Activated T-helper 1 cell treated with anti-CD3 and anti-CD28 coated beads, Interleukin-12 subunit alpha, Interleukin-12 subunit beta, Interleukin-2, Interleukin-4 antibody, amounts not matched to agents 30 ng/mL and 10 ng/mL and 1 ng/mL, durations not matched to agents 14 hours and 24 hours and 36 hours (primary cell): ENCODE data around the gene NUP214. TPM values are rescaled to one million over a fixed set of nuclear protein-coding genes. Genes with fewer than 3 reads are reported as not detected.
"Not testable (repeated sequence)": the region's sequence is repeated elsewhere in the genome, so short reads cannot be mapped to it uniquely, and the experiment has no call there.

ENCODE experiments used
- DNase-seq: peaks from one replicate; pipeline ENCODE4 v3.0.0; 2021; ENCODE audit warnings: low spot score
- H3K27ac Mint-ChIP-seq: one replicate; pipeline ENCODE4 v1.8.0; 2021; ENCODE audit warnings: mild to moderate bottlenecking, mixed read lengths
- H3K27me3 Mint-ChIP-seq: one replicate; pipeline ENCODE4 v1.8.0; 2022; ENCODE audit warnings: mild to moderate bottlenecking, moderate library complexity, mixed read lengths; ENCODE audit not compliant: insufficient read depth
- H3K36me3 Mint-ChIP-seq: one replicate; pipeline ENCODE4 v1.8.0; 2021; ENCODE audit warnings: low read depth, mixed read lengths
- H3K4me1 Mint-ChIP-seq: one replicate; pipeline ENCODE4 v1.8.0; 2021; ENCODE audit warnings: low read depth, mixed read lengths
- H3K4me3 Mint-ChIP-seq: one replicate; pipeline ENCODE4 v1.8.0; 2021; ENCODE audit warnings: mild to moderate bottlenecking, moderate library complexity, mixed read lengths
- H3K9me3 Mint-ChIP-seq: one replicate; pipeline ENCODE4 v1.8.0; 2021; ENCODE audit warnings: mixed read lengths
- intact Hi-C: fragments of 100-400 bp; cut with micrococcal nuclease; formaldehyde crosslinking; loops from one replicate; pipeline ENCODE4 v1.15.1; 2024
- total RNA-seq: library from RNA; stranded (reverse); gene quantifications from 2 replicates; pipeline ENCODE4 v1.2.3, GENCODE V29; 2022

Gene NUP214
- total RNA-seq, 1 donor from 2014 or later, result 80.7 TPM

- H3K4me3 Mint-ChIP-seq, intact Hi-C loops, H3K9me3 Mint-ChIP-seq, H3K27ac Mint-ChIP-seq, DNase-seq, H3K36me3 Mint-ChIP-seq, H3K4me1 Mint-ChIP-seq: not testable (repeated sequence)
- H3K27me3 Mint-ChIP-seq, result peaks cover 30% of the 10 kb centered on the region
Observed at GRCh38 chr9:131099845-131100244, 25.5 kb upstream of the NUP214 start.

DNA sequence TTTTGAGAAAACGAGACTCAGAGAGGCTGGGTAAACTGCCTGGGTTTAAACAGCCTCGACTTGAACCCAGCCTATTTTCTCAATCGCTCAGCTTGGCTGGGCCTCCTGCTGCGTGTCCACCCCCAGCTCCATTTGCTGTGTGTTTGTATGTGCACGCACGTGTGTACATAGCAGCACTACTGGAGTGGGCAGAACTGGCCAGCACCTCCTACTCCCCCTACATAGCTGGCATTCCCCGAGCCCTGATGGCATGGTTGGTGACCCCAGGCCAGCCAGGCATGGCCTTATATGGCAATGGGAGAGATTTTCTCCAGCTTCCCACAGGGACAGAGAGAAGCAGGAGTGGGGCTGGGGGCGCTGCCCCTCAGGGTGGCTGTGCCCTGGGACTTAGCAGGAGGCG is 24.9 kb upstream of the NUP214 start:
- no peak overlapping the region for H3K4me3 Mint-ChIP-seq
- H3K27ac Mint-ChIP-seq, result no peak overlapping the region
- no peaks in the 10 kb centered on the region for H3K9me3 Mint-ChIP-seq

DNA sequence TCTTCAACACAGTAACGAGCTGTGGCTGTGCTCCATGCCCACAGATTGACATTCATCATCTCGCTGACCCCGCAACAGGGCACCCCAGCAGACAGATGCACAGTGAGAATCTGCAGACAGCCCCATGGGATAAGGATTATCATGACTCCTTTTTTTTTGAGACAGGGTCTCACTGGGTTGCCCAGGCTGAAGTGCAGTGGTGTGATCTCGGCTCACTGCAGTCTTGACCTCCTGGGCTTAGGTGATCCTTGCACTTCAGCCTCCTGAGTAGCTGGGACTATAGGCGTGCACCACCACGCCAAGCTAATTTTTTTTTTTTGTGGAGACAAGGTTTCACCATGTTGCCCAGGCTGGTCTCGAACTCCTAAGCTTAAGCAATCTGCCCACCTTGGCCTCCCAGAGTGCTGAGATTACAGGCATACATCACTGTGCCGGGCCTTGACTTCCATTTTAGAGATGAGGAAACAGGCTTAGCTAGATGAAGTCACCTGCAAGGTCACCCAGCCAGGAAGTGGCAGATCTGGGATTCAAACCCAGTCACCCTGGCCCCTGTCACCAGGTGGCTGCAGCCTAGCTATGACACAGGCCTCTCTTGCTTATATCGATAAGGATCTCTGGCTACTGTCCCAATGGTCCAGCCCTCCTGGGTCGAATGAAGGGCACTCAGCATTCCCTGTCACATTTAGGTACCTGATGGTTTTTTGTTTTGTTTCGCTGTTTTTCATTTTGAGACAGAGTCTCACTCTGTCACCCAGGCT is 24.0 kb upstream of the NUP214 start:
- Mint-ChIP-seq H3K4me3 (no peak overlapping the region), H3K27ac (no peak overlapping the region), H3K27me3 (peaks cover 19% of the 10 kb centered on the region), H3K9me3 (no peaks in the 10 kb centered on the region), H3K4me1 (peaks cover 6% of the 10 kb centered on the region), H3K36me3 (no peaks in the 10 kb centered on the region)
- intact Hi-C loops, result no loop called here
- DNase-seq, result no peak

More for the DNA sequence above, 24.9 kb upstream of the NUP214 start:
- intact Hi-C loops, result no loop called here
- Mint-ChIP-seq H3K36me3 (no peaks in the 10 kb centered on the region), H3K27me3 (peaks cover 25% of the 10 kb centered on the region), H3K4me1 (peaks cover 6% of the 10 kb centered on the region)
- DNase-seq, result no peak

DNA sequence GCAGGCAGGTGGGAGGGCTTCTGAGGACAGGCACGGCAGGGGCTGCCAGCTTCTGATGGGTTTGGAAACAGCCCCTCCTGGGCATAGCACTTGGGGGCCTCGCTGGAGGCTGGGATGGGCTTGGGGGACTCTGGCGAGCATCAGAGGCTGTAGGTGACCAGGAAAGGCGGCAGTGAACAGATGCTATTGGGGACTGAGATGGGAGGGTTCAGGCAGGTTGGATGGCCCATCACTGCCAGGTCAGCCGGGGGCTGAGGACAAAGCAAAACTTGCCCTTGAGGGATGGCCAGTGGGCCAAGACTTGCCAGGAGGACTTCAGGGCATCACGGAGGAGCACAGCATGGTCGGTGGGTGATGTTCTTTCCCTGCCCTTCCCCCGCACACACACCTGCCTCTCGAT is 22.4 kb upstream of the NUP214 start:
- H3K9me3 Mint-ChIP-seq, result no peaks in the 10 kb centered on the region
- intact Hi-C loops, result no loop called here
- H3K27me3 Mint-ChIP-seq, result peaks cover 11% of the 10 kb centered on the region
- no peaks in the 10 kb centered on the region for H3K4me1 Mint-ChIP-seq
- DNase-seq, result no peak
- no peak overlapping the region for H3K4me3 Mint-ChIP-seq
- H3K27ac Mint-ChIP-seq, result no peak overlapping the region
- H3K36me3 Mint-ChIP-seq, result no peaks in the 10 kb centered on the region

GRCh38 chr9:131103535-131103934 is 21.9 kb upstream of the NUP214 start:
- no peaks in the 10 kb centered on the region for H3K4me1 Mint-ChIP-seq
- H3K4me3 Mint-ChIP-seq, result no peak overlapping the region
- peaks cover 7% of the 10 kb centered on the region for H3K27me3 Mint-ChIP-seq
- intact Hi-C loops, result no loop called here
- DNase-seq, result no peak
- no peaks in the 10 kb centered on the region for H3K9me3 Mint-ChIP-seq
- no peaks in the 10 kb centered on the region for H3K36me3 Mint-ChIP-seq
- no peak overlapping the region for H3K27ac Mint-ChIP-seq

- intact Hi-C loops, result no loop called here
- peaks cover 3% of the 10 kb centered on the region for H3K27me3 Mint-ChIP-seq
- no peaks in the 10 kb centered on the region for H3K36me3 Mint-ChIP-seq
Observed at GRCh38 chr9:131104016-131104740, 21.2 kb upstream of the NUP214 start.

GRCh38 chr9:131105952-131106351 is 19.4 kb upstream of the NUP214 start:
- no peak overlapping the region for H3K27ac Mint-ChIP-seq
- no peaks in the 10 kb centered on the region for H3K9me3 Mint-ChIP-seq
- no peak for DNase-seq
- peaks cover 3% of the 10 kb centered on the region for H3K27me3 Mint-ChIP-seq
- intact Hi-C loops, result no loop called here
- no peaks in the 10 kb centered on the region for H3K36me3 Mint-ChIP-seq
- no peak overlapping the region for H3K4me3 Mint-ChIP-seq
- H3K4me1 Mint-ChIP-seq, result no peaks in the 10 kb centered on the region

More at GRCh38 chr9:131104016-131104740, 21.2 kb upstream of the NUP214 start:
- no peaks in the 10 kb centered on the region for H3K9me3 Mint-ChIP-seq
- no peak for DNase-seq
- no peaks in the 10 kb centered on the region for H3K4me1 Mint-ChIP-seq
- H3K4me3 Mint-ChIP-seq, result no peak overlapping the region
- H3K27ac Mint-ChIP-seq, result no peak overlapping the region

DNA sequence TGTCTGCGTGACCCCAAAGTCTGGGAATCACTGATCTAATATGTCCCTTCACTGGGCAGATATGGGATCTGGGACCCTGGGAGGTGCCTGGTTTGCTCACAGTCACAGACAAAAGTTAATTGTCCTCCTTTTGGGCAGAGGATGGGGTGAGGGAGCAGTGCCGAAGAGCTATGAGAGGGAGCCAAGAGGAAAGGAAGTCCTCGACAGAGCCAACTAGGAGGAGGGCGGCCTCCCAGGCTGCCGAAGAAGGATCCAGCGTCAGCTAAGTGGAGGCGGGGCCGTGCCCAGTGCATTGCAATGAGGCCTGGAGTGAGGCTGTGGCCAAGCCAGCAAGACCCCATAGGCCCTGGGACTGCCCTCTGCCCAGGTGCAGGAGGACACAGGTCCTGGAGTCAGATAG is 17.6 kb upstream of the NUP214 start:
- Mint-ChIP-seq H3K36me3 (no peaks in the 10 kb centered on the region), H3K4me1 (no peaks in the 10 kb centered on the region), H3K27me3 (peaks cover 3% of the 10 kb centered on the region), H3K27ac (no peak overlapping the region), H3K4me3 (no peak overlapping the region), H3K9me3 (no peaks in the 10 kb centered on the region)
- intact Hi-C loops, result no loop called here
- DNase-seq, result no peak

GRCh38 chr9:131111186-131111853 is 14.1 kb upstream of the NUP214 start:
- H3K4me3 Mint-ChIP-seq, result no peak overlapping the region
- no peaks in the 10 kb centered on the region for H3K36me3 Mint-ChIP-seq
- peaks cover 2% of the 10 kb centered on the region for H3K27me3 Mint-ChIP-seq
- H3K27ac Mint-ChIP-seq, result no peak overlapping the region
- intact Hi-C loops, result no loop called here
- H3K4me1 Mint-ChIP-seq, result no peaks in the 10 kb centered on the region
- no peaks in the 10 kb centered on the region for H3K9me3 Mint-ChIP-seq
- no peak for DNase-seq

DNA sequence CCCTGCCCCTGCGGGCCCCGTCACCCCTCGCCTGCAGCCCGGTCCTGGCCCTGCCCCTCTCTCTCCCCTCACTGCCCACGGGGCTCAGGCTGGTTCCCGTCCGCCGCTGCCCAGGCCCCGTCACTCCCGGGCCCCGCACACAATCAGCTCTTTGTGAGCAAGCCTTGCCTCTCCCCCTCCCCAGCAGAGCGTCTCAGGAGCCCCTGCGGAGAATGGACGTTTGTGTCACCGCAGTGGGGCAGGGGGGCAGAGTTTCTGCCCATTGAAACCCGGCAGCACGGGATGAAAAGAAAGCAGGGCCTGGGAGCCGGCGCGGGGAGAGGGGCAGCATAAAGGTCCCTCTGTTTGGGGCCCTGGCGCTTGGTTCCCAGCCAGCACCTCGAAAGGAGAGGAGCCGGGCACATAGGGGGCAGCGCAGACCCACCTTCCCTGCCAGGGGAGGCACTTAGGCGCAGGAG is 13.5 kb upstream of the NUP214 start:
- DNase-seq, result no peak
- intact Hi-C loops, result no loop called here
- Mint-ChIP-seq H3K27ac (no peak overlapping the region), H3K4me3 (no peak overlapping the region), H3K27me3 (peaks cover under 1% of the 10 kb centered on the region), H3K9me3 (no peaks in the 10 kb centered on the region), H3K4me1 (no peaks in the 10 kb centered on the region), H3K36me3 (no peaks in the 10 kb centered on the region)

DNA sequence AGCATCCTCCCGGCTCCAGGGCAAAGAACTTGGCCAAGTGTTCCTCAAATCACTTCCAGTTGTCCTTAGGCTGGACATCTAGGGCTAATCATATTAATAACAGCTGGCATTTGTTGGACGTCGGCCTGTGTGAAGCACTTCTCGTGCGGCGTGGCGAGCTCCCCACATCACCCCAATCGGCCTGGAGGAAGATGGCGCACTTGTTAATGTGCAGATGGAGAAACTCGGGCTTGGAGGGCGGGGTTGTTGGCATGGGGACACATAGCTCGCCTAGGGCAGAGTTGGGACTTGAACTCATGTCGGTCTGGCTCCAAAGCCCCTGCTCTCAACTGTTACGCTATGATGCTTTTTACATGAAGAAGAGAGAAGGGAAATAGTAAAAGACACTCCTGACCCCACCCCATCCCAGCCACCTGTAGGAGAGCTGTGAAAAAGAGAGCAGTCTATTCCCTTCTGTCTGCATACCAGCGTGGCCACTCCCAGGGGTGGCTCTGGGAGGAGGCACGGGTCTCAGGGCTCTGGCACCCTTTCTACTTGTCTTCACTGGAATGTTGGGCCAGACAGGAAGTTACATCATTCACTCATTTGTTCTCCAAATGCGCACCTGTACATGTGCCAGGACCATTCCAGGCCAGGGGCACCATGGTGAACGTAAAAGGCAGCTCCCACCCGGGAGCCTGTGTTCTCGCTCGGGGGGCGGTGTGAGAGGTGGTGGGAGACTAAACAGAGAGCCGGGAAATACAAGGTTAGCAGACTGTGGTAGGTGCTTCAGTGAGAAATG is 12.8 kb upstream of the NUP214 start:
- no peaks in the 10 kb centered on the region for H3K9me3 Mint-ChIP-seq
- H3K4me1 Mint-ChIP-seq, result no peaks in the 10 kb centered on the region
- H3K27me3 Mint-ChIP-seq, result no peaks in the 10 kb centered on the region
- intact Hi-C loops, result no loop called here
- DNase-seq, result no peak
- no peak overlapping the region for H3K27ac Mint-ChIP-seq
- no peak overlapping the region for H3K4me3 Mint-ChIP-seq
- H3K36me3 Mint-ChIP-seq, result no peaks in the 10 kb centered on the region

- H3K27ac Mint-ChIP-seq, result no peak overlapping the region
- H3K4me1 Mint-ChIP-seq, result no peaks in the 10 kb centered on the region
- intact Hi-C loops, result no loop called here
- peaks cover 3% of the 10 kb centered on the region for H3K27me3 Mint-ChIP-seq
- H3K4me3 Mint-ChIP-seq, result no peak overlapping the region
- no peaks in the 10 kb centered on the region for H3K36me3 Mint-ChIP-seq
- DNase-seq, result no peak
- H3K9me3 Mint-ChIP-seq, result no peaks in the 10 kb centered on the region
Observed at GRCh38 chr9:131113655-131114054, 11.7 kb upstream of the NUP214 start.
